DMS53 treated with DMSO at 0.1 percent for 48 hours (cell line): ENCODE data around the gene EPHA2.

Experiments
- DNase-seq: peaks from one replicate; lab custom pipeline; 2025; ENCODE audit not compliant: unreplicated experiment; lab: John Stamatoyannopoulos, UW

Gene EPHA2

DNA sequence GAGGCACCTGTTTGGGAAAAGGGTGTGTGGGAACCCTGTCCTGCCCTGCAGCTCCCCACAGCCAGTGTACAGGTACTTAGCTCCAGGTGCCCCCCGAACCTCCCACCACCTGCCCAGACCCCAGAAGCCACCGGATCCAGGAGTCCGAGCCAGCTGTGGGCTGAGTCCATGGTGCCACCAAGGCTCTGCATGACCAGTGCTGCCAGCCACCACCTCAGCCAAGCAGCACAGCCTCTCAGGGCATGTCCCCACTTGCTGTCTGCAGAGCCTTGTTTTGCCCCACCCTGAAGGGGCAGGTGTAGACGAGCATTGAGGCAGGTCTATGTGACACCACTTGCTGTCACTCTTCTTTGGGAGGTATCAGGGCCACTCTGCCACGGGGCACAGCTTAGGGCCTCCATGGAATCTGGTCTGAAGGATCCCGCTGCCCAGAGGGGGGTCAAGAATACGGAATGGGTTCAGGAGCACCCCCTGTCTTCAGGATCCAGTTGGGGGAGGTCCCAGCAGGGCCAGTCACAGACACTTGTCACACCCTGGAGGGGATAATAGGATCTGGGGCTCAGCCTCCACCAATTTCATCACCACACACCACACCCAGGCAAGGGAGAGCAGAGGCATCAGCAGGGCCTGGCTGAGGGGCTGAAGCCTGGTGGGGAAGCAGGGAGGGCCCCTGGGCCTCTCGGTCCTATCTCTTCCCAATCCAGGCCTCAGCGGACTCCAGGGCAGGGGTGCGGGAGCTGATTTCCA is 28.9 kb upstream of the EPHA2 start:
- DNase-seq = no peak

DNA sequence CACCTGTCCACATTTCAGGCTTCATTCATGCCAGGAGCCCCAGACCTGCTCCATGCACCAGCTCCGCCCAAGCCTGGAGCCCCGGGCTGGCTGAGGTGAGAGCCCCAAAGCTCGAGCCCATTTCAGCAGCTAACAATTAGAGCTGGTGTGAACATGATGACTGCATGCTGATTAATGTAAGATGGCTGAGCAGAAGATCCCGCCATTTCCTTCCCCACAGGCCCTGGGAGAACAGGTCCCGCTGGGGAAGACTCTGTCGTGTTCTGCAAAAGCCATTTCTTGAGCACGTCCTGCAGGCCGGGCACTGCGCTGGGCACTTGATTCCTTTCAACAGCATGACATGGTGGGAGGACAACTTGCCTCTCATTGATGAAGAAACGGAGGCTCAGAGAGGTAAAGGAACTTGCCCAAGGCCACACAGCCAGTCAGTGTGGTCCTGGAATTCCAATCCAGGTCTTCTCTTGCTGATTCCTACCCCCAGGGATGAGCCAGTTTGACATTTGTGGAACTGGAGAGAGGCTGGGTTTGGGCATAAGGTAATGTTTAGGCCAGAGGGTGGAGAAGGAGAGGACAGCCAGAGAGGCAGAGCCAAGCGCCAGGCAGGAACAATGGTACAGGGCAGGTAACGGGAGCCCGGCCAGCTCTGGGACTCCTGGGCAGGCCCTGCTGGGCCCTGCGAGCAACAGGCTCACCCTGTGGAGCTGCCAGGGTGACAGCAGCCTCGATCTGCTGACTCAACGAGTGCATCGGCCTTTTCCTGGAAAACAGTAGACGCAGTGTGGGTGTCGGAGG is 28.1 kb upstream of the EPHA2 start:
- no peak for DNase-seq

DNA sequence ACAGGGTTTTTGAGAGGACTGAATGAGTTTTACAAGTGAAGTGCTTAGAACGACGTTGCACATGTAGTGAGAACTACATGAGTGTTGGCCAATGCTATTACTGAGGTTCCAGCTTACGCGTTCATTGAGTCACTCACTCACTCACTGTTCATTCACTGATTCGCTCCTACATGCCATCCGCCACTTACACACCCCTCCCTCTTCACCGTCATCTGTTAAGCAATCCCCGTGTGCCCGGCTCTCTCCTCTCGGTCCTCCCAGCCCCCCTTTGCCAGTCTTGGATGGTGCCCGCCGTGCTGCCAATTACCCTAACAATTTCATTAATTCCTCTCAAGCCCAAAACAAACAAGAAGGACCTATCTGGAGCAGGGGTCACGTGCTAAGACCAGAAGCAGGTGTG is 27.3 kb upstream of the EPHA2 start:
- DNase-seq = peak; percentile 68

DNA sequence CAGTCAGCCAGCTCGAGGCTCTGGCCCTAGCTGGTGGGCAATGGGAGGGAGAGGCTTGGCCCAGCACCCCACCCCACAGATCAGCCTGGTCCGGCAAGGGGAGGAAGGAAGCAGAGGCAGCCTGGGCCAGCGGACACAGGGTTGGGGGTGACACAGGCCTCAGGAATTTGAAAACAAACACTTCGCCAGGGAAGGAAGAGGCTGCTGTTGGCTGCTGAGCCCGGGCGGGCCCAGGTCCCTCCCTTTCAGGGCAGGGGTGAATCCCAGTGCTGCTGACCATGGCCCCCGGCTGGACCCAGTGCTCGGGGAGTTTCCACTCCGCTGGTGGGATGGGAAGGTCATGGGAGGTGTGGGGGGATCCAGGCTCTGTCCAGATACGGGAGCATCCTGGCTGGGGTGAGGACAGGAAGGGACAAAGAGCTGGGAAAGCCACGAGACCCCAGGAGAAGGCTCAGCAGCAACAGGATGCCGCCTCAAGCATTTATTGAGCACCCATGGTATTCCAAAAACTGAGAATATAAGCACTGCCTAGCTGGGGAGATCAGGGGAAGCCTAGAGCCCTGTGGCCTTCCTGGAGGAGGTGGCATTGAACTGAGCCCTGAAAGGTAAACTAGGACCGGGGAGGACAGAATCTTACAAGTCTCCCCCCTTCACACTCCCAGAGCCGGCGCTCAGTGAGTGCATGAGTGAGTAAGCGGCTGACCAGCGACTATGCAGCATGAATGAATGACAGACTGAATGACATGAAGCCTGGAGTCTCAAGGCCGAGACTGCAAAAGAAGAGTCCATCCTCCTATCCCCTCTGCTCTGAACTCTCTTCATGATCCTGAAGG is 26.2 kb upstream of the EPHA2 start:
- peak; percentile 31 for DNase-seq

DNA sequence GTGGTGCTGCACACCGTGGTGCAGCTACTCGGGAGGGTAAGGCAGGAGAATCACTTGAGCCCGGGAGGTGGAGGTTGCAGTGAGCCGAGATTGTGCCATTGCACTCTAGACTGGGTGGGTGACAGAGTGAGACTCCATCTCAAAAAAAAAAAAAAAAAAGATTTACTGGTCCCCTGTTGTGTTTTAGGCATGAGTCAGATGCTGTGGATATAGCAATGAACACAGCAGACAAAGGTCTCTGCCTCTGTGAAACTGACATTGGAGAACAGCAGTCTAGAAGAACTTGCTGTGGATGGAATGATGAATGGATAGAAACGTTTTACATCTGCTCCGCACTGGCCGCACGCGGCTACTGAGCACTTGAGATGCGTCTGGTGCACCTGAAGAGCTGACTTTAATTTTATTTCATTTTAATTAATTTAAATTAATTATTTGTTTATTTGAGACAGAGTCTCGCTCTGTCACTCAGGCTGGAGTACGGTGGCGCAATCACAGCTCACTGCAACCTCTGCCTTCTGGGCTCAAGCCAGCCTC is 24.5 kb upstream of the EPHA2 start:
- DNase-seq = no peak

DNA sequence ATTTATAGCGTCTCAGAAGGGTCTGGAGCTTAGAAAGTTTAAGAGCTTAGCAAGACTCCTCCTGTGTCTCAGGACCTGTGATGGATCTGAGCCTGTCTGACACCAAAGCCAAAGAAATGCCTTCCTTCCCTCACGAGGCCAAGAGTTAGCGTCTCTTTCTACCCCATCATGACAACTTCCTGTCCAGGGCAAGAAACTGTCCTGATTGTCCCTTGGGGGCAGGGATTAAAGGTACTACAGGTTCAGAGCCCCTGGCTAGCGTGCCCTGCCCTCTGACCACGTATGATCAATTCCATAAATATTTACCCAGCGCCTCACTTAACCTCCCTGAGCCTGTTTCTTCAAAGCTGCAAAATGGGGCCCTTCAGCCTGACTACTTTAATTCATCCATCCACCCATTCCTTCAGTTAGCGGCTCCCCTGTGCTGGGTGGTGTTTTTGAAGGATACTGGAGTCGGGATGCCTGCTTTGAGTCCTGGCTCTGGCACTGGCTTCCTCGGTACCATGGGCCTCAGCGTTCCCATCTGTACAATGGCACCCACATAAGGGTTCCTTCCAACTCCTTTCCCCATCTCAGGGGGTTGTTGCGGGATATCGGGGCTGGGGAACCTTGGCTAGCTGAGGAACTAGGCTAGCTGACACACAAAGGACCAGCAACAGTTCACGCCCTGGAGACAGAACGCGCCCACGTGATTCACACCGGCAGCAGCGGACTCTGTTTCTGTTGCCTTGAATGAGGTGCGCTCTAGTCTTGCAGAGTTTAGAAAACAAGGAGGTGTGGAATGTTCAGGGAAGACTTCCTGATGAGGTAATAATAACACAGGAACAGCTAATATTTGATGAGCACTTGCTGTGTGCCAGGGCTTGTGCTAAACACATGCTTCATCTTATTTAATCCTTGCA is 23.0 kb upstream of the EPHA2 start:
- peak; percentile 37 for DNase-seq

DNA sequence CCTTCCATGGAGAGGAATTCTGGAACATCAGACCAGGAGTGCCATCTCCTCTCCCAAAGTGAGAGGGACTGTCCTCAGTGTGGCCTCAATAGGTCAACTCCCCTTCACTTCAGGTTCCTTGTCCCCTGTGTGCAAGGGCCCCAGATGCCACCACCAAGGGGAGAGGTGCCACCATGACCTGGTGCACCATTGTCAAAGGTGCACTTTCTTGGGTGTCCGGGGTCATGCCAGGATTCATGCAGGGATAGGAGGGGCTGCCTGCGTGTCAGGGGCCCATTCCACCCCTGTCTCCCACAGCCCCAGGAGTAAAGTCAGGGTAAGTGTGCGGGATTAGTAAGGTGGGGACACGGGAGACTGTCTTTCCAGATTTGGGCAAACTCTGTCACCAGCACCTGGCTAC is 21.4 kb upstream of the EPHA2 start:
- no peak for DNase-seq

DNA sequence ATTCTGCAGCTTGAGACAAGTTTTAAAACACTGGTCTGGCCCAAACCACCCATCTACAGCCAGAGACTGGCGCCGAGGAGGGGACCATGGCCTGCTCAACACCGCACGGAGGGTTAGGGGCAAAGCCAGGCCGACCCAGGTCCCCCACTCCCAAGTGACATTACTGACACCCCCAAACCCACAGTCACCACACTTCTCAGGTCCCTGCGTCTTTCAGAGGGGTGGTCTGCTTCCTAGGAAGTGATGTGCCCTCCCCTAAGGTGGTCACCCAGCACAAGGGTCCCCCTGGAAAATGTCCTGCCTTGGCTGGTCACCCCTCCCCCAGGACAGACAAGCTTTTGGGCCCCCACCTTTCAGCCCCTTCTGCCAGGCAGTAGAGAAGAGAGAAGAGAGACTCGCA is 20.8 kb upstream of the EPHA2 start:
- DNase-seq = no peak

DNA sequence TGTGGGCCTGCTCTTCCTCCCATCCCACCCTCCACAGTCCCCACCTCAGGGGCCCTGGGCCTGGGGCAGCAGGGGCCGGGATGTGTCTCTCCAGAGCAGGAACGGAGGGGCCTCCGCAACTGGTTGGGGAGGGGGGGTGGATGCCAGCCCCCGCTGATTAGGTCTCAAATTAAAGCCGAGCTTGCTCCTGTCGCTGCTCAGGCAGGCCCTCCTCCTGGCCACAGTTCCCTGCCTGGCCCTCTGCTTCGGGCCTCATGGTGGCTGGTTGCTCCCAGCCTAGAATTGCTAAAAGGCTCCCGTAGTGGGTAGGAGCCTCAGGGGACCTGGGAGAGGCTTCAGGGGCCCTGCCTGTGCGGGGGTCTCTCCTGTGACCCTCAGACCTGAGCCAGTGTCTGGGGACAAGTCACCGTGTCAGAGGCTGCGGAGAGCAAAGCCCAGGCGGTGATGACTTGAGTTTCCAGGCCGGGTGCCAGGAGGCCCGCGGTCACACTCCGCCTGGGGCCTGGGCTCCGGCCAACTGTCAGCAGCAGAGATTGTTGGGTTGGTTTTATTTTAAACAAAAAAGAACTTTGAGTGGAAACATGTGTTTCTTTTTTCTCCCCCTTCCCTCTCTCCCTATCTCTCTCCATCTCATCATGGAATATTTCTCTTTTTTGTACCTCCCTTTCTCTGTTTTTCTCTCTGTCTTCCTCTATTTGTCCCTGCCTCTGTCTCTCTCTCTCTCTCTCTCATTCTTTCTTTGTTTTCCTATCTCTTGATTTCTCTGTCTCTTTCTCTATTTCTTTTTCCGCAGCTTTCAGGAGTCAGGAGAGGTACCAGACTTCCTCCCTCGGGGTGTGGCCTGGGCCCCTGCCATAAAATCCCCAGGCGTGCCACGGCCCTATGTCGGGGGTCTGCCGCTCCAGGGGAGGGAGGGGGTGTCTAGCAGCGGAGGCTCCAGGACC is 20.0 kb upstream of the EPHA2 start:
- DNase-seq = peak; percentile 30

DNA sequence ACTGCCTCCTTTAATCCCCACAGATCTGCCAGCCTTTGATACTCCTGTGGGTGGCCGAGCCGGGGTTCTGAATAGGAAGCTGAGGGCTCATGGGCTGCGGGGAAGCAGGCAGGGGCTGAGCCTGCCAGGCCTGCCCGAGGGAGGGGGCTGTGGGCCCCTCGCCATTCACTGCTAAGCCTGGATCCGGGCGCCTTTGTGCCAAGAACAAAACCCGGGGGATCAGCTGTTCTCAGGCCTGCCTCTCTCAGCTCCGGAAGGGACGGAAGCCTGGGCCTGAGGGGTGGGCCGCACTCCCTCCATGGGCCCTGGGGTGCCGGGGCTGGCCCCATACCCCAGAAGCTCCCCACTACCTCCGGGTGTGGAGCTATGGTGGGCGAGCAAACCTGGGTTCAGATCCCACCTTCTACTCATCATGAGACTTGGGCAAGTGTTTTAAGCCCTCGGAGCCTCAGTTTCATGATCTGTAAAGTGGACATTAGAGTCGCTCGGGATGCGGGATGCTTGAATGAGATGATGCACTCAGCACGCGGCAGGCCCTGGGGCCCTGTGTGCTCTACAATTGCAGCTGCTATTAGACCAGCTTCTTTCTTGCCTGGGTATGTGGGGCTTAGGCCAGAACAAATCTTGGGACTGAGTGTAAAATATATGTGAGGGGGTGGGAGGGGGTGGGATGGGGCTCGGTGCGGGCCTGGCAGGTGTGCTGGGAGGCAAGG is 19.2 kb upstream of the EPHA2 start:
- DNase-seq = no peak

DNA sequence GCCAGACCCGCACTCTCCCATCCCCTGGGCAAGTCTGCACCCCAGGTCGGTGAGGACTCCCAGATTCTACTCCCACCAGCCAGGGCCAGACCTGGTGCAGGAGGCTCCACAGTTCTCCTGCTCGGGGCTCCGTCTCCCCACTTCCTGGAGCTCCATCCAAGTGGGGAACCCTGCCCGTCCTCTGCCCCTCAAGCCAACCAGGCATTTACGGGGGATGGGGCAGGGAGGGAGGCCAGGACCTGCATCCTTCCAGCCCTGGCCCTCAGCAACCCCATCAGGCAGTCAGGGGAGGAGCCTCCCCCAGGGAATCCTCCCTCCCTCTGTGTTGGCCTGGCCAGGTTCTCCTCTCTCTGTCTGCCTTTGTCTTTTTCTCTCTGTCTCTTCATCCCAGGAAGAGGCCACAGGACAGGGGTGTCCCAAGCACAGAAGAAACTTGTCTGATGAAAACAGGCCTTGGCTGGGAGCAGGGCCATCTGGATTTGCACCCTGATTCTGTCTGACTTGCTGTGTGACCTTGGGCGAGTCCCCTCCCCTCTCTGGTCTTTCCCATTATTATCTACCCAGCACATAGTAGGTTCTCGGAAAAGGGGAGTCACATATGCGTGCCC is 18.5 kb upstream of the EPHA2 start:
- DNase-seq = no peak

DNA sequence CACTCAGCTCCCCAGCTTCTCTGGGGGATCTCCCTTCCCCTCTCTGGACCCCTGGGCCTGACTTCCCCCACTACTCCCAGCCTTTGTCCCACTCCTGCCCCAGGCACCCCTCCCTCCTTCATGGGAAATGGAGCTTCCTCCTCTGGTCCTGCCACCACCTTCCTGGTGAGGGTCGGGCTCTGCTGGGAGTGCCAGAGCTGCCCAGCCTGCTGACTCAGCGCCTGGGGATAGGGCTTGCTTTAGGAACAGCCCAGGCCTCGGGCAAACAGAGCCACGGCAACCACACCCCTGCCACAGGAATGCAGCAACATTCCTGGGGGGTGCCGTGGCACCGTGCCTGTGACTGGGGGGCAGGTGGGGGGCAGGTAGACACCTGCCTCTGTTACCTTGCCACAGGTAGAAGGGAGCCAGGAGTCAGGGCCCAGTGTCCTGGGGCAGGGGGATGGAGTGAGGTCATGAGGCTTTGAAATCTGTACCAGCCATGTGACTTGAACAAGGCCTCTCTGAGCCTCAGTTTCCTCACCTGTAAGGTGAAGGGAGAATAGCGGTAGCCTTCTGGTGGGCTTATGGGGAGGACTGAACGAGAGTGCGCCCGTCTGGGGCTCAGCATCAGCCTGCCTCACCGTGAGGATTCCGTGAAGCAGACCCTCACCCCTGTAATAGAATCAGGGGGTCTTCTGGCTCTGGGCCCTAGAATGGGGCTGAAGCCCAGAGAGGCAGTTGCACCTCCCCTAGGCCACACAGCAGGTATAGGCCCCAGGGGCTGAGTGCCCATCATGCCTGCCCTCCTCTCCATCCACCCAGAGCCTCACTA is 17.8 kb upstream of the EPHA2 start:
- DNase-seq = no peak

DNA sequence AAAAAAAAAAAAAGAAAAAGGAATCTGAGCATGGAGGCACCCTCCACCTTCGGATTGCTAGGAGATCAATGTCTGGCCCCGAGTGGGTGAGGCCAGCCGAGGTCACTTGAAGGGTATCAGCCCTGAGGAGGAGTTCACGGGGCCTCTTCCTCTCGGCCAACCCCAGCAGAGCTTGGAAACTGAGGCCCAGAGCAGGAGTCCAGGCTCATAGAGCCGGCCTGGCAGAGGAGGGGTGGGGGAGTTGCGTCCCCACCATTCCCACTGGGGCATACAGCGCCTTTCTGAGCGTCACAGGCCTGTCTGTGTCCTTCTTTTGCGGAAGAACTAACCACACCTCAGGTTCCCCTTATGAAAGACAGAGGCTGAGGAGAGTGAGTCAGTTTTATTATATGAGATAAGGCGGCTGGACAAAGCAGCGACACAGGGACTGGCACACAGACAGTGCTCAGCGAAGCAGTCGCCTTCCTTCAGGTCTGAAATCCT is 17.1 kb upstream of the EPHA2 start:
- DNase-seq = no peak

DNA sequence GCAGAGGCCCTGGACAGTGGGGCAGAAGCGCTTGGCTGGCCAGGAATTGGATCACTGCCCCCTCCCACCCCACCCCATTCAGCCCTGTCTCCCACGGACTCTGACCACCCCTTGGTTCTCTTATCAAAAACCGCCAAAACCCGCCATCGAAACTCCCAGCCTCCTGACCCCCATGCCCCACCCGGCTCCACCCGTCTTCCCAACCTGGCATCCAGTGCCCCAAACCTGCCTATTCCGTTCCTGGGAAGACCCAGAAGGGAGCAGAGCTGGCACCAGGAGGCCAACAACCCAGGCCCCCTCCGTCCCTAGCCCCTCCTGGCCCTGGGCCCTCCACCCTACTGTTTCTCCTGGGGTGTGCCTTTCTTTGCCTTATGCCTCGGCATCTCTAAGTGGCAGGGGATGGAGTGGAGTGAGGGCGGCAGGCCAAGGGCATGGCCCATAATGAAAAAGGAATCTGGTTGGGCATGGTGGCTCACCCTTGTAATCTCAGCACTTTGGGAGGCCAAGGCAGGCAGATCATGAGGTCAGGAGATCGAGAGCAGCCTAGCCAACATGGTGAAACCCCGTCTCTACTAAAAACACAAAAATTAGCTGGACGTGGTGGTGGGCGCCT is 16.5 kb upstream of the EPHA2 start:
- no peak for DNase-seq

DNA sequence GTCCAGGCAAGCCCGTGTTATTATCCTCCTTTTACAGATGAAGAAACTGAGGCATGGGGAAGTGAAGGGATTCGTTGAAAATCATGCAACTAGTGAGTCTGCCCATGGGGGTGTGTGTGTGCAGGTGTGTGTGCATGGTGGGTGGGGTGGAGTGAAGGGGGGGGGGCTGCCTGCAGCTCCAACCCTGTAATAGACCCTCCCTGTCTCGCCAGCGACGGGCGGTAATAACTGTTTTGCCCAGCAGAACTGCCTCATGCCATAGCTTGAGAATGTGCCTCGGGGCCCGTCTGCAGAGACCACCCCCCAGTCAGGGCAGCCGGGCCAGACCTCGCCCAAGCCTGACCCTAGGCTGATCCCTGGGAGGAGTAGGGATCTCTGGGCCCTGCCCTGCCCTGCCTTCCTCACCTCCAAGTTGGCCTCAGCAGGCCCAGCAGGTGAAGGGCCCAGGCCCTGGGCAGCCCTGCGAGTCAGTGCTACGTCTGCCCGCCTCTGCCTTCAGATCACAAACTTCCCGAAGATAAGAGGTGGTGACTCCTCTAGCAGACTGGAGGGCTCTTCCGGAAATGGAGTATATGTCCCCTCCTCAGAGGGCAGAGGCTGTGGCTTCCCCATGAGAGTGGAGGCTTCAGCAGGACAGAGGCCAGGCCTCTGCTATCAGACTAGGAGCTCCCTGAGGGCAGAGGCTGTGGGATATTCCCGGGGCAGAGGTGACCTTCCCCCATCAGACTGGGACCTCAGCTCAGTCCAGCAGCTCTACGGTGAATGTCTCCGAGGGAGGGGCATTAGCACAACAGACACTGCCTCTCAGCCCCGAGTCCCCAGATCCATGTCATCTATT is 15.7 kb upstream of the EPHA2 start:
- no peak for DNase-seq

DNA sequence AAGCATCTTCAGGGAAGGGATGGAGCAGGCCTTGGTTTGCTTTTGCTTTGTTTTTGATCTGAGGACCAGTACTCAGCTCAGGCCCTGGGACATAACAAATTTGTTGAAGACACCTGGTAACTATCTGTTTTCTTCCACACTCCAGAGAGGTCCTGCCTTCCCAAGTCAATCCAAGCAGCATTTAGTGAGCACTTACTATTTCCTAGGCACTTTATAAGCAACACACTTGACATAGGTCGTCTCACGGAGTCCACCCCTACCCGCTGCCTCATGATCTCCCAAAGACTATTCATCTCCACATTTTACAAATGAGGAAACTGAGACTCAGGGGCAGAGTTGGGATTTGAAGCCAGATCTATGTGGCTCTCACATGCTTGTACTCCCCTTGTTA is 14.4 kb upstream of the EPHA2 start:
- DNase-seq = no peak
